ENCODE measurements around the gene SLC25A51. TPM values are rescaled to one million over a fixed set of nuclear protein-coding genes. Genes with fewer than 3 reads are reported as not detected.

The SLC25A51 gene
- total RNA-seq, 1 donor from 2014 or later, result 23.8 TPM

DNA sequence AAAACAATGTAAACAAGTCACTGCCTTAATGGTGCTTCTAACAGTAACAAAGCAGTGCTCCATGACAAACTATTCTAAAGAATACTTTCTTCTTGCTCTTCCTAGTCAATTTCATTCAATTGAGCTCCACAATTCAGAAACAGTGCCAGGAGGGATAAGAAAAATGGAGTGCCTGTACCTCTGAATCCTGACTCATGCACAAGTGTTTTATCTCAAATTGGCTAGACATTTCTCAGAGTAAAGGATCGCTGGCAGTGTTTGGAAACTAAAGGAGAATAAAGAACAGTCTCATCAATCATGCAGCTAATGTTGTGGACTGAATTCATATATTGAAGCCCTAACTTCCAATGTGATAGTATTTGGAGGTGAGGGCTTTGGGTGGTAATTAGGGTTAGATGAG lies 27.6 kb downstream of the SLC25A51 start:
- no peak for ATAC-seq
- intact Hi-C loops (cut with DNase I), result no loop called here
- TF ChIP-seq, protein P1, sequence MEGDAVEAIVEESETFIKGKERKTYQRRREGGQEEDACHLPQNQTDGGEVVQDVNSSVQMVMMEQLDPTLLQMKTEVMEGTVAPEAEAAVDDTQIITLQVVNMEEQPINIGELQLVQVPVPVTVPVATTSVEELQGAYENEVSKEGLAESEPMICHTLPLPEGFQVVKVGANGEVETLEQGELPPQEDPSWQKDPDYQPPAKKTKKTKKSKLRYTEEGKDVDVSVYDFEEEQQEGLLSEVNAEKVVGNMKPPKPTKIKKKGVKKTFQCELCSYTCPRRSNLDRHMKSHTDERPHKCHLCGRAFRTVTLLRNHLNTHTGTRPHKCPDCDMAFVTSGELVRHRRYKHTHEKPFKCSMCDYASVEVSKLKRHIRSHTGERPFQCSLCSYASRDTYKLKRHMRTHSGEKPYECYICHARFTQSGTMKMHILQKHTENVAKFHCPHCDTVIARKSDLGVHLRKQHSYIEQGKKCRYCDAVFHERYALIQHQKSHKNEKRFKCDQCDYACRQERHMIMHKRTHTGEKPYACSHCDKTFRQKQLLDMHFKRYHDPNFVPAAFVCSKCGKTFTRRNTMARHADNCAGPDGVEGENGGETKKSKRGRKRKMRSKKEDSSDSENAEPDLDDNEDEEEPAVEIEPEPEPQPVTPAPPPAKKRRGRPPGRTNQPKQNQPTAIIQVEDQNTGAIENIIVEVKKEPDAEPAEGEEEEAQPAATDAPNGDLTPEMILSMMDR (IDR thresholded peaks at IDR 0.05), result no peak
- no peak for DNase-seq
- H3K4me3 ChIP-seq, result no peak overlapping the region
- no peaks in the 10 kb centered on the region for H3K9me3 ChIP-seq
- H3K27ac ChIP-seq, result no peak overlapping the region
- H3K27me3 ChIP-seq (ENCODE audit: low read depth), result no peaks in the 10 kb centered on the region
- no peaks in the 10 kb centered on the region for H3K4me1 ChIP-seq
- H3K36me3 ChIP-seq, result peaks cover 26% of the 10 kb centered on the region

DNA sequence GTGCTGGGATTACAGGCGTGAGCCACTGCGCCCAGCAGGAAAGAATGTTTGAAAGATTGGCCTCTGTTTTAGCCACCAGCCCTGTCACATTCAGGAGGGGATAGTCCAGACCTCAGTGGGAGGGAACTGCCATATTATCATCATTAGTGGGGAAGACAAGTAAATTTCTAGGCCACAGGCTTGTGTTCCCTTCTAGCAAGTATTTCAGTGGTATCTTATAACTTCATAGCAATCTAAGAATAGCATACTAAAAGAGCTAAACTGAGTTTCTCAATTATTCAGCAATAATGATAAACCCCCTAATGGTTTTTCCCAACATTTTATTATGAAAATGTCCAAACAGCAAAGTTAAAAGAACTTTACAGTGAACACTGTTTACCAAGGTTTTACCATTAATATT lies 30.0 kb downstream of the SLC25A51 start:
- TF ChIP-seq, protein P1 (IDR thresholded peaks at IDR 0.05), result no peak
- Histone ChIP-seq H3K36me3 (peaks cover 9% of the 10 kb centered on the region), H3K4me3 (no peak overlapping the region), H3K27me3 (ENCODE audit: low read depth) (no peaks in the 10 kb centered on the region), H3K9me3 (no peaks in the 10 kb centered on the region), H3K4me1 (no peaks in the 10 kb centered on the region), H3K27ac (no peak overlapping the region)
- intact Hi-C loops (cut with DNase I), result no loop called here
- no peak for DNase-seq
- no peak for ATAC-seq

DNA sequence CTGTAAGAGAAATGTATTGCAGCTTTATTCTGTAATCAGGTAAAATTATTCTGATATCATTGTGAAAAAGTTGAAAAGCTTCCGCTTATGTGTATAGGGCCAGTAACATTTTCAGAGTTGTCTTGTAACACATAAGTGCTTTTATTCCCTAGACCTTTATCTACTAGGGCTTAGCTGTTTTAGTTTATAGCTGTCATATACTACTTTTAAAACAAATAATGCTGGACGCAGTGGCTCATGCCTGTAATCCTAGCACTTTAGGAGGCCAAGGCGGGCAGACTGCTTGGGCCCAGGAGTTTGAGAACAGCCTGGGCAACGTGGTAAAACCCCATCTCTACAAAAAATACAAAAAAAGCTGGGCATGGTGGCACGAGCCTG lies 33.1 kb downstream of the SLC25A51 start:
- H3K4me3 ChIP-seq, result no peak overlapping the region
- no peaks in the 10 kb centered on the region for H3K9me3 ChIP-seq
- ATAC-seq (no peak), DNase-seq (no peak)
- no peaks in the 10 kb centered on the region for H3K4me1 ChIP-seq
- H3K27ac ChIP-seq, result no peak overlapping the region
- intact Hi-C loops (cut with DNase I), result no loop called here
- no peaks in the 10 kb centered on the region for H3K27me3 ChIP-seq (ENCODE audit: low read depth)
- peaks cover 8% of the 10 kb centered on the region for H3K36me3 ChIP-seq
- TF ChIP-seq, protein P1 (IDR thresholded peaks at IDR 0.05), result no peak

DNA sequence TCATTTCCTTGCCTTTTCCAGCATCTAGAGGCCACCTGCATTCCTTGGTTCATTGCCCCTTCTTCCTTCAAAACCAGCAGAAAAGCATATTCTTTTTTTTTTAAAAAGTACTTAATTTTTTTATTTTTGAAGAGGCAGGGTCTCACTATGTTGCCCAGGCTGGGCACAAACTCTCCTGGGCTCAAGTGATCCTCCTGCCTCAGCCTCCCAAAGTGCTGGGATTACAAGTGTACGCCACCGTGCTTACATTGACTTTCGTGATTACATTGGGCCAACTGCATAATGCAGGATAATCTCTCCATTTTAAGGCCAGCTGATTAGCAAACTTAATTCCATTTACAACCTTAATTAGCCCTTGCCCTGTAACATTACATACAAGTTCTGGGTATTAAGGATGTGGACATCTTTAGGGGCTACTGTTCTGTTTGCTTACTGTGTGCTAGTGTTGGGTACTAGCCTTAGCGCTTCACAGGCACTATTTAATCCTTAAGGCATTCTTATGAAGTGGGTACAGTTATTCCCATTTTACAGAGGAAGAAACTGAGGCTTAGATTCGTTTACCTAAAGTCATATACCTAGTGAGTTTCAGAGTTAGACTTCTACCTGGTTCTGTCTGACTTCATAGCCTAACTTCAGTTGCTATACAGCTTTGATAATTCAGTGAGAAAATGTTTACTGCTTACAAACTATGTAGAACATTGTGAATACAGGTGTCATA lies 33.7 kb downstream of the SLC25A51 start:
- Histone ChIP-seq H3K36me3 (peaks cover 12% of the 10 kb centered on the region), H3K27ac (no peak overlapping the region), H3K4me1 (no peaks in the 10 kb centered on the region), H3K27me3 (ENCODE audit: low read depth) (no peaks in the 10 kb centered on the region), H3K4me3 (no peak overlapping the region), H3K9me3 (no peaks in the 10 kb centered on the region)
- TF ChIP-seq, protein P1 (IDR thresholded peaks at IDR 0.05), result no peak
- intact Hi-C loops (cut with DNase I), result no loop called here
- no peak for DNase-seq
- ATAC-seq, result no peak

DNA sequence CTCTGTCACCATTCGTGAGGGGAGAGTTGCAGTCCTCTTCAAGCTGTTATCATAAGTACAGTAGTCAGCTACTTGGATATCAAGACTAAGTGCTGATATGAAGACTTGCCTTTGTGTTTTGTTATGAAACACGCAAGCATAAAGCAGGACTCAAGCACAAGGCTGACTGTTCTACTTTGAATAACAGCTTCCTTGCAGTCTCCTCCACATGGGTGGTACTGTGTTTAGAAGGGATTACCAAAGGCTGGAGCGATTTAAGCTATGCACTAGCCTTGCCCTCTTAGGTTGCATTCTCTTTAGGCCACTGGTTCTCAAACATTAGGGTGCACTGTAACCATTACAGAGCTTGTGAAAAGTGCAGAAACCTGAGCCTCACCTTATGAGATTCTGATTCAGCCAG lies 41.4 kb downstream of the SLC25A51 start:
- H3K9me3 ChIP-seq, result no peaks in the 10 kb centered on the region
- no peaks in the 10 kb centered on the region for H3K27me3 ChIP-seq (ENCODE audit: low read depth)
- peaks cover 67% of the 10 kb centered on the region for H3K36me3 ChIP-seq
- DNase-seq (no peak), ATAC-seq (peak; percentile 46 to 94)
- H3K27ac ChIP-seq, result no peak overlapping the region
- TF ChIP-seq, protein P1 (IDR thresholded peaks at IDR 0.05), result no peak
- no peaks in the 10 kb centered on the region for H3K4me1 ChIP-seq
- intact Hi-C loops (cut with DNase I), result no loop called here
- no peak overlapping the region for H3K4me3 ChIP-seq
